Natural killer cell (primary cell): ENCODE measurements around the gene NKIRAS2. TPM values are rescaled to one million over a fixed set of nuclear protein-coding genes. Genes with fewer than 3 reads are reported as not detected.

Source experiments
- ATAC-seq, 3 donors: fragments of 150-1000 bp in 2 of 3; fragments of 200-7000 bp in 1 of 3; cut with Tn5 transposase; 1 replicate in 1 of 3; 2 replicates in 2 of 3; pipeline ENCODE4 v1.10.0; 2021; ENCODE audit warnings: mild to moderate bottlenecking in 2 of 3, moderate library complexity in 2 of 3
- DNase-seq, 2 donors: peaks; one replicate each; pipeline versions ENCODE4 v3.0.0 to v3.0.0-alpha.2; 2013 to 2021; ENCODE audit warnings: mixed read lengths in 1 of 2
- H3K27ac ChIP-seq: one replicate; pipeline ENCODE4 v1.5.1; 2013; ENCODE audit warnings: mild to moderate bottlenecking, low read length
- H3K27me3 ChIP-seq: one replicate; pipeline ENCODE4 v1.6.1; 2013; ENCODE audit warnings: low read length; ENCODE audit not compliant: control insufficient read depth, insufficient read depth
- H3K36me3 ChIP-seq: one replicate; pipeline ENCODE4 v1.6.1; 2013; ENCODE audit warnings: low read length; ENCODE audit not compliant: control insufficient read depth, insufficient read depth
- H3K4me1 ChIP-seq: one replicate; pipeline ENCODE4 v1.6.1; 2013; ENCODE audit warnings: low read length; ENCODE audit not compliant: control insufficient read depth, insufficient read depth
- H3K4me3 ChIP-seq: one replicate; pipeline ENCODE4 v1.5.1; 2013; ENCODE audit warnings: low read length
- H3K9me3 ChIP-seq: one replicate; pipeline ENCODE4 v1.6.1; 2013; ENCODE audit warnings: low read length; ENCODE audit not compliant: control insufficient read depth, insufficient read depth
- H3K27ac Mint-ChIP-seq, 2 donors: one replicate each; pipeline ENCODE4 v1.8.0; 2022; ENCODE audit warnings: mild to moderate bottlenecking in 2 of 2, mixed read lengths in 2 of 2, moderate library complexity in 1 of 2
- H3K27me3 Mint-ChIP-seq, 2 donors: one replicate each; pipeline ENCODE4 v1.8.0; 2022; ENCODE audit warnings: low read depth in 2 of 2, mixed read lengths in 2 of 2
- H3K36me3 Mint-ChIP-seq: one replicate; pipeline ENCODE4 v1.8.0; 2022; ENCODE audit warnings: mixed read lengths
- H3K4me1 Mint-ChIP-seq, 2 donors: one replicate each; pipeline ENCODE4 v1.8.0; 2022; ENCODE audit warnings: mixed read lengths in 2 of 2
- H3K4me3 Mint-ChIP-seq: one replicate; pipeline ENCODE4 v1.8.0; 2022; ENCODE audit warnings: mild to moderate bottlenecking, moderate library complexity, mixed read lengths
- H3K9me3 Mint-ChIP-seq, 2 donors: one replicate each; pipeline ENCODE4 v1.8.0; 2022; ENCODE audit warnings: mixed read lengths in 2 of 2
- CTCF ChIP-seq: fragments of 200-600 bp; IDR thresholded peaks from one replicate; pipeline ENCODE4 v1.8.0; 2022; ENCODE audit warnings: antibody characterized with exemption
- WGBS: methylation state at CpG from one replicate; pipeline ENCODE4 v1.1.7; 2013; ENCODE audit warnings: missing lambda C conversion rate; ENCODE audit not compliant: insufficient coverage; 5-methylcytosine and 5-hydroxymethylcytosine counted together
- intact Hi-C: fragments of 100-400 bp; cut with micrococcal nuclease; formaldehyde crosslinking; loops from one replicate; pipeline ENCODE4 v1.14.2; 2022
- total RNA-seq, 4 donors: library from RNA; stranded (reverse); fragments of 120-200 nt in 1 of 4; gene quantifications; one replicate each; pipeline versions ENCODE4 v1.2.3 to v1.2.4, GENCODE V29; 2013 to 2022

NKIRAS2 gene
- total RNA-seq, 3 donors from 2014 or later (not counting 1 experiment from before 2014, with no cell fraction given) = 17.5 to 20.9 (median 19.3) TPM

GRCh38 chr17:42049834-42050392, 30.0 kb downstream of the NKIRAS2 start:
- Mint-ChIP-seq H3K9me3 (no peaks in the 10 kb centered on the region), H3K27ac (no peak overlapping the region), H3K4me1 (peaks cover 5 to 8% of the 10 kb centered on the region in 2 donors), H3K4me3 (peak overlapping the region; percentile 58), H3K36me3 (no peaks in the 10 kb centered on the region), H3K27me3 (peaks cover 23 to 28% of the 10 kb centered on the region in 2 donors)
- WGBS = 2% methylated on average over 7 of the region's 7 CpGs
- DNase-seq (no peak), ATAC-seq (no peak)
- intact Hi-C loops = no loop called here
- Histone ChIP-seq H3K4me3 (peak overlapping the region; percentile 22), H3K27me3 (peaks cover 10% of the 10 kb centered on the region), H3K36me3 (no peaks in the 10 kb centered on the region), H3K4me1 (peaks cover 10% of the 10 kb centered on the region), H3K27ac (no peak overlapping the region), H3K9me3 (no peaks in the 10 kb centered on the region)
- no peak for TF ChIP-seq CTCF

GRCh38 chr17:42050393-42051012, 30.6 kb downstream of the NKIRAS2 start, which contains the start of gene C17orf113:
C17orf113 (minus strand) TSS chr17:42050601; CDS start chr17:42043376, 7,225 bp downstream.
- H3K27me3 Mint-ChIP-seq = peaks cover 23 to 28% of the 10 kb centered on the region in 2 donors

GRCh38 chr17:42051013-42051400, 31.1 kb downstream of the NKIRAS2 start:
- H3K27ac ChIP-seq = no peak overlapping the region
- H3K27me3 ChIP-seq = peaks cover 12% of the 10 kb centered on the region
- no peak overlapping the region for H3K4me3 ChIP-seq
- DNase-seq (no peak), ATAC-seq (no peak)
- intact Hi-C loops = no loop called here
- peak overlapping the region; percentile 82 for H3K4me3 Mint-ChIP-seq
- H3K36me3 ChIP-seq = no peaks in the 10 kb centered on the region
- peak overlapping the region in 1 of 2 donors; percentile 18 for H3K27ac Mint-ChIP-seq
- no peaks in the 10 kb centered on the region for H3K9me3 Mint-ChIP-seq
- H3K4me1 ChIP-seq = peaks cover 10% of the 10 kb centered on the region
- peaks cover 5 to 8% of the 10 kb centered on the region in 2 donors for H3K4me1 Mint-ChIP-seq
- 76% methylated on average over 8 of the region's 8 CpGs for WGBS
- no peaks in the 10 kb centered on the region for H3K36me3 Mint-ChIP-seq
- TF ChIP-seq CTCF = no peak
- peaks cover 23 to 28% of the 10 kb centered on the region in 2 donors for H3K27me3 Mint-ChIP-seq
- H3K9me3 ChIP-seq = no peaks in the 10 kb centered on the region

More at GRCh38 chr17:42050393-42051012, 30.6 kb downstream of the NKIRAS2 start, which contains the start of gene C17orf113:
- Mint-ChIP-seq H3K4me1 (peaks cover 5 to 8% of the 10 kb centered on the region in 2 donors), H3K9me3 (no peaks in the 10 kb centered on the region), H3K36me3 (no peaks in the 10 kb centered on the region), H3K27ac (peak within 1 kb of the TSS in 1 of 2 donors; percentile 18), H3K4me3 (peak within 1 kb of the TSS; percentile 82)
- intact Hi-C loops = no loop called here
- H3K27me3 ChIP-seq = peaks cover 12% of the 10 kb centered on the region
- no peaks in the 10 kb centered on the region for H3K9me3 ChIP-seq
- H3K36me3 ChIP-seq = no peaks in the 10 kb centered on the region
- ATAC-seq = peak; percentile 70 to 83 (median 82)
- H3K4me3 ChIP-seq = peak within 1 kb of the TSS; percentile 22
- no peak for TF ChIP-seq CTCF
- WGBS = 2% methylated on average over 65 of the region's 65 CpGs
- H3K27ac ChIP-seq = no peak within 1 kb of the TSS
- peaks cover 10% of the 10 kb centered on the region for H3K4me1 ChIP-seq
- peak; percentile 41 to 67 for DNase-seq
